OCI-LY3 (cell line): ENCODE results near the gene CLEC10A.
"Not testable (repeated sequence)": the region's sequence is repeated elsewhere in the genome, so short reads cannot be mapped to it uniquely, and the experiment has no call there.

Experiments used
- H2AFZ ChIP-seq: fragments of 200-600, 300-600 bp; shearing (Covaris generic); 2 replicates; pipeline ENCODE4 v1.6.0; 2014; ENCODE audit warnings: antibody characterized with exemption, low read depth, low read length
- H3K27ac ChIP-seq: fragments of 200-600, 300-600 bp; sonication (generic); 2 replicates; pipeline ENCODE4 v1.5.1; 2014; ENCODE audit warnings: mild to moderate bottlenecking, low read length, moderate library complexity, mixed read lengths
- H3K27me3 ChIP-seq: fragments of 200-600, 300-600 bp; sonication (generic); 2 replicates; pipeline ENCODE4 v1.6.1; 2014; ENCODE audit warnings: low read depth, low read length, mixed read lengths
- H3K36me3 ChIP-seq: fragments of 200-600, 300-600 bp; sonication (generic); replicated peaks from 2 replicates; pipeline ENCODE3; 2014; ENCODE audit warnings: low read depth, low read length, mixed read lengths
- H3K4me1 ChIP-seq: fragments of 300-600, 200-600 bp; sonication (generic); 2 replicates; pipeline ENCODE4 v1.6.1; 2014; ENCODE audit warnings: low read length, mixed read lengths
- H3K4me2 ChIP-seq: fragments of 200-600, 300-600 bp; sonication (generic); 2 replicates; pipeline ENCODE4 v1.6.1; 2014; ENCODE audit warnings: low read length, mixed read lengths
- H3K4me3 ChIP-seq: fragments of 300-600, 200-600 bp; sonication (generic); 2 replicates; pipeline ENCODE4 v1.5.1; 2014; ENCODE audit warnings: antibody characterized with exemption, mild to moderate bottlenecking, low read length, moderate library complexity
- H3K79me2 ChIP-seq: fragments of 300-600, 200-600 bp; shearing (Covaris generic); 2 replicates; pipeline ENCODE4 v1.6.1; 2014; ENCODE audit warnings: mild to moderate bottlenecking, low read length, mixed read lengths
- H3K9ac ChIP-seq: fragments of 300-600, 200-600 bp; shearing (Covaris generic); 2 replicates; pipeline ENCODE4 v1.6.0; 2014; ENCODE audit warnings: mild to moderate bottlenecking, low read length, moderate library complexity
- H3K9me3 ChIP-seq: fragments of 200-600, 300-600 bp; shearing (Covaris generic); 2 replicates; pipeline ENCODE4 v1.6.1; 2014; ENCODE audit warnings: low read length, mixed read lengths; ENCODE audit not compliant: insufficient read depth
- H4K20me1 ChIP-seq: fragments of 200-600, 300-600 bp; sonication (generic); 2 replicates; pipeline ENCODE4 v1.6.1; 2016; ENCODE audit warnings: low read length, mixed read lengths; ENCODE audit not compliant: insufficient read depth
- CTCF ChIP-seq: fragments of 200-600, 300-600 bp; sonication (generic); IDR thresholded peaks from 2 replicates; pipeline ENCODE4 v1.5.1; 2014; ENCODE audit warnings: antibody characterized with exemption, low read length, low read depth
- EZH2phosphoT487 ChIP-seq: fragments of 200-600 bp; shearing (Covaris generic); IDR thresholded peaks from 2 replicates; pipeline ENCODE4 v1.6.1; 2018; ENCODE audit warnings: antibody characterized with exemption, mixed run types, low read depth

Gene CLEC10A

GRCh38 chr17:7107795-7108559 lies 27.9 kb upstream of the CLEC10A start:
- Histone ChIP-seq H3K79me2 (no peaks in the 10 kb centered on the region), H3K36me3 (no peaks in the 10 kb centered on the region), H3K27me3 (0 out of 2 replicates have a peak, but pooled peaks cover 5% of the 10 kb centered on the region), H4K20me1 (no peaks in the 10 kb centered on the region), H3K4me3 (no peak overlapping the region), H2AFZ (no peak overlapping the region), H3K9ac (no peak overlapping the region), H3K27ac (no peak overlapping the region), H3K9me3 (no peaks in the 10 kb centered on the region), H3K4me1 (no peaks in the 10 kb centered on the region), H3K4me2 (no peak overlapping the region)
- TF ChIP-seq CTCF: no peak
- no peak for TF ChIP-seq EZH2phosphoT487

GRCh38 chr17:7107012-7107754 lies 27.1 kb upstream of the CLEC10A start:
- no peak for TF ChIP-seq EZH2phosphoT487
- TF ChIP-seq CTCF: no peak
- Histone ChIP-seq H3K4me2 (no peak overlapping the region), H3K27me3 (0 out of 2 replicates have a peak, but pooled peaks cover 8% of the 10 kb centered on the region), H3K27ac (no peak overlapping the region), H3K9me3 (no peaks in the 10 kb centered on the region), H3K4me1 (no peaks in the 10 kb centered on the region), H4K20me1 (no peaks in the 10 kb centered on the region), H3K36me3 (no peaks in the 10 kb centered on the region), H2AFZ (no peak overlapping the region), H3K9ac (no peak overlapping the region), H3K79me2 (no peaks in the 10 kb centered on the region), H3K4me3 (no peak overlapping the region)

GRCh38 chr17:7102421-7102820 lies 22.4 kb upstream of the CLEC10A start:
- Histone ChIP-seq H3K9ac (no peak overlapping the region), H3K79me2 (no peaks in the 10 kb centered on the region), H3K27me3 (0 out of 2 replicates have a peak, but pooled peaks cover 13% of the 10 kb centered on the region), H3K4me1 (peaks cover 6% of the 10 kb centered on the region), H3K4me3 (no peak overlapping the region), H3K4me2 (no peak overlapping the region), H3K9me3 (no peaks in the 10 kb centered on the region), H3K36me3 (no peaks in the 10 kb centered on the region), H2AFZ (no peak overlapping the region), H4K20me1 (no peaks in the 10 kb centered on the region), H3K27ac (no peak overlapping the region)
- no peak for TF ChIP-seq CTCF
- no peak for TF ChIP-seq EZH2phosphoT487

- TF ChIP-seq CTCF: no peak
- peaks cover 13% of the 10 kb centered on the region for H3K4me1 ChIP-seq
- no peaks in the 10 kb centered on the region for H3K9me3 ChIP-seq
- H3K27ac ChIP-seq: no peak overlapping the region
- no peaks in the 10 kb centered on the region for H4K20me1 ChIP-seq
- H3K36me3 ChIP-seq: no peaks in the 10 kb centered on the region
- no peaks in the 10 kb centered on the region for H3K79me2 ChIP-seq
- no peak overlapping the region for H3K4me3 ChIP-seq
- H3K27me3 ChIP-seq: 0 out of 2 replicates have a peak, but pooled peaks cover 13% of the 10 kb centered on the region
- no peak overlapping the region for H3K9ac ChIP-seq
- H3K4me2 ChIP-seq: peak overlapping the region; percentile 8; the same call in 1 of the 2 replicates
- H2AFZ ChIP-seq: no peak overlapping the region
These were observed 21.5 kb upstream of the CLEC10A start for GRCh38 chr17:7101531-7101930.

- not testable (repeated sequence) for H2AFZ ChIP-seq, H3K4me3 ChIP-seq, H3K36me3 ChIP-seq, H3K79me2 ChIP-seq, H3K9me3 ChIP-seq, H3K27ac ChIP-seq, H4K20me1 ChIP-seq, H3K9ac ChIP-seq
- H3K27me3 ChIP-seq: 0 out of 2 replicates have a peak, but pooled peaks cover 13% of the 10 kb centered on the region
- peak overlapping the region; percentile 8; the same call in 1 of the 2 replicates for H3K4me2 ChIP-seq
- H3K4me1 ChIP-seq: peaks cover 20% of the 10 kb centered on the region
These were observed 20.8 kb upstream of the CLEC10A start for GRCh38 chr17:7100641-7101379.
